GM19351 (cell line): ENCODE measurements around the gene HBA2.
"Not testable (repeated sequence)": the region's sequence is repeated elsewhere in the genome, so short reads cannot be mapped to it uniquely, and the experiment has no call there.

ENCODE experiments used
- ATAC-seq: cut with Tn5 transposase; IDR thresholded peaks from one replicate; pipeline ENCODE4 v1.9.1; 2021; ENCODE audit warnings: mild to moderate bottlenecking, moderate library complexity; ENCODE audit not compliant: unreplicated experiment

The HBA2 gene

GRCh38 chr16:191831-192230, 19.2 kb downstream of the HBA2 start:
- ATAC-seq: no peak

- ATAC-seq: no peak
These were observed 20.0 kb downstream of the HBA2 start for GRCh38 chr16:192686-193085.

- no peak for ATAC-seq
These were observed 20.8 kb downstream of the HBA2 start for GRCh38 chr16:193441-193840.

GRCh38 chr16:194516-194915, 21.8 kb downstream of the HBA2 start:
- ATAC-seq: no peak

GRCh38 chr16:200388-200787, 27.7 kb downstream of the HBA2 start:
- ATAC-seq: no peak

GRCh38 chr16:203246-203645, 30.6 kb downstream of the HBA2 start:
- ATAC-seq: no peak

GRCh38 chr16:204046-204445, 31.4 kb downstream of the HBA2 start:
- not testable (repeated sequence) for ATAC-seq

GRCh38 chr16:209359-209758, 36.7 kb downstream of the HBA2 start:
- ATAC-seq: not testable (repeated sequence)

GRCh38 chr16:211631-212180, 39.0 kb downstream of the HBA2 start:
- not testable (repeated sequence) for ATAC-seq

- no peak for ATAC-seq
These were observed 40.3 kb downstream of the HBA2 start for GRCh38 chr16:212999-213398.

- ATAC-seq: no peak
These were observed 47.3 kb downstream of the HBA2 start for GRCh38 chr16:220021-220420.
